HepG2 (cell line): Measurements from ENCODE around the gene SECTM1. TPM values are rescaled to one million over a fixed set of nuclear protein-coding genes. Genes with fewer than 3 reads are reported as not detected.

Experiments used
- FOXA3 ChIP-seq: IDR thresholded peaks from 2 replicates; pipeline ENCODE4 v1.6.1; 2016; ENCODE audit warnings: missing genetic modification reagents, missing compliant biosample characterization
- GMEB2 ChIP-seq: IDR thresholded peaks from 2 replicates; pipeline ENCODE4 v1.6.1; 2016; ENCODE audit warnings: missing biosample characterization, missing genetic modification reagents, low read depth
- HNRNPH1 ChIP-seq: fragments of 200-400 bp; formaldehyde crosslinking; optimal IDR thresholded peaks from 2 replicates; pipeline ENCODE3; 2017; ENCODE audit warnings: mild to moderate bottlenecking, low read depth, low read length
- IRF2 ChIP-seq: IDR thresholded peaks from 2 replicates; pipeline ENCODE4 v1.6.1; 2018; ENCODE audit warnings: missing genetic modification reagents, missing compliant biosample characterization
- PAXIP1 ChIP-seq: sonication (generic); formaldehyde crosslinking; conservative IDR thresholded peaks from 2 replicates; pipeline ENCODE4 v1.4.0; 2020; ENCODE audit warnings: mild to moderate bottlenecking, missing genetic modification reagents, moderate library complexity
- PHF5A ChIP-seq: IDR thresholded peaks from one replicate; pipeline ENCODE4 v1.6.1; 2018; ENCODE audit warnings: low read depth, missing genetic modification reagents; ENCODE audit not compliant: unreplicated experiment
- PPARG ChIP-seq: conservative IDR thresholded peaks from 2 replicates; pipeline ENCODE4 v1.6.1; 2016; ENCODE audit warnings: missing biosample characterization, missing genetic modification reagents
- SKI ChIP-seq: fragments of 450-650 bp; IDR thresholded peaks from one replicate; pipeline ENCODE4 v1.6.1; 2018; ENCODE audit warnings: mild to moderate bottlenecking; ENCODE audit not compliant: partially characterized antibody
- SMAD3 ChIP-seq: sonication (generic); formaldehyde crosslinking; IDR thresholded peaks from 2 replicates; pipeline ENCODE4 v1.4.0; 2020; ENCODE audit warnings: missing genetic modification reagents
- TBL1XR1 ChIP-seq: fragments of 150-350 bp; IDR thresholded peaks from 2 replicates; pipeline ENCODE4 v1.6.1; 2014; ENCODE audit warnings: borderline replicate concordance, low read length; ENCODE audit not compliant: partially characterized antibody
- THAP11 ChIP-seq: IDR thresholded peaks from 2 replicates; pipeline ENCODE4 v1.6.1; 2016; ENCODE audit warnings: missing biosample characterization, missing genetic modification reagents
- UBTF ChIP-seq: sonication (generic); formaldehyde crosslinking; IDR thresholded peaks from 2 replicates; pipeline ENCODE4 v1.4.0; 2020; ENCODE audit warnings: mild to moderate bottlenecking, missing genetic modification reagents
- YEATS4 ChIP-seq: sonication (generic); formaldehyde crosslinking; IDR thresholded peaks from 2 replicates; pipeline ENCODE4 v1.4.0; 2020; ENCODE audit warnings: missing genetic modification reagents, borderline replicate concordance
- ZC3H4 ChIP-seq: sonication (generic); formaldehyde crosslinking; IDR thresholded peaks from 2 replicates; pipeline ENCODE4 v1.4.0; 2020; ENCODE audit warnings: missing genetic modification reagents, borderline replicate concordance
- ZNF251 ChIP-seq: sonication (generic); formaldehyde crosslinking; IDR thresholded peaks from 2 replicates; pipeline ENCODE4 v1.9.0; 2021; ENCODE audit warnings: mild to moderate bottlenecking, missing genetic modification reagents
- ZNF749 ChIP-seq: sonication (generic); formaldehyde crosslinking; IDR thresholded peaks from 2 replicates; pipeline ENCODE4 v1.8.0; 2022; ENCODE audit warnings: mild to moderate bottlenecking, missing genetic modification reagents, moderate library complexity, borderline replicate concordance
- ZNF768 ChIP-seq: sonication (generic); formaldehyde crosslinking; IDR thresholded peaks from 2 replicates; pipeline ENCODE4 v1.4.0; 2020; ENCODE audit warnings: missing genetic modification reagents
- ZSCAN29 ChIP-seq: sonication (generic); formaldehyde crosslinking; conservative IDR thresholded peaks from 2 replicates; pipeline ENCODE4 v1.4.0; 2020; ENCODE audit warnings: mild to moderate bottlenecking, missing genetic modification reagents
- ZXDC ChIP-seq: sonication (generic); formaldehyde crosslinking; IDR thresholded peaks from 2 replicates; pipeline ENCODE4 v1.5.0; 2020; ENCODE audit warnings: mild to moderate bottlenecking, missing genetic modification reagents
- polyA plus RNA-seq, 8 experiments: library from polyadenylated mRNA; depleted of rRNA in 3 of 8; stranded (reverse) in 7 of 8; unstranded in 1 of 8; fragments of >200 nt; fragmentation: Illumina TruSeq in 4 of 8; extraction: Trizol in 4 of 8; gene quantifications; 2 replicates each; pipeline versions ENCODE4 v1.2.1 to v1.2.3, GENCODE V29; 2011 to 2016; ENCODE audit warnings: low read depth in 4 of 8, missing spikeins in 1 of 8, mixed read lengths in 1 of 8; ENCODE audit not compliant: insufficient read depth in 1 of 8
- total RNA-seq, 5 experiments: library from RNA; depleted of rRNA; stranded (reverse); fragments of >200 nt; fragmentation: Illumina TruSeq; extraction: Trizol; gene quantifications; 2 replicates each; pipeline ENCODE4 v1.2.3, GENCODE V29; 2016; ENCODE audit warnings: low read depth in 1 of 5

SECTM1 gene
- total and polyA plus RNA-seq, 2 of the 13 experiments (the other 11 are each of a cell fraction or from before 2014, with no cell fraction given) = 3.5 to 5.3 TPM

GRCh38 chr17:82370471-82371332, 37.1 kb upstream of the SECTM1 start (continued):
- TF ChIP-seq UBTF (CRISPR knock-in tag) = peak; percentile 53; the same call in 1 of the 2 replicates
- no peak for TF ChIP-seq ZXDC
- peak; percentile 74 for TF ChIP-seq PAXIP1 (CRISPR knock-in tag)
- TF ChIP-seq TBL1XR1 = no peak
- peak; percentile 80 for TF ChIP-seq PPARG (CRISPR knock-in tag)
- peak; percentile 63 for TF ChIP-seq THAP11
- TF ChIP-seq YEATS4 = peak; percentile 66
- TF ChIP-seq GMEB2 = no peak
- TF ChIP-seq ZNF251 = no peak
- TF ChIP-seq ZC3H4 = no peak
- TF ChIP-seq ZNF768 (CRISPR knock-in tag) = peak; percentile 74; the same call in 1 of the 2 replicates
- peak; percentile 61; the same call in 1 of the 2 replicates for TF ChIP-seq ZNF749 (CRISPR knock-in tag)
- no peak for TF ChIP-seq SKI
- TF ChIP-seq FOXA3 = peak; percentile 40; the same call in 1 of the 2 replicates
- peak; percentile 77; the same call in 1 of the 2 replicates for TF ChIP-seq ZSCAN29 (CRISPR knock-in tag)
- TF ChIP-seq IRF2 = peak; percentile 66
- no peak for TF ChIP-seq HNRNPH1
- peak; percentile 53 for TF ChIP-seq PHF5A (CRISPR knock-in tag)
- peak; percentile 88 for TF ChIP-seq SMAD3 (CRISPR knock-in tag)
